SK-N-MC (cell line): ENCODE data around the gene AOPEP.

Experiments
- EZH2 ChIP-seq: fragments of 200-600 bp; sonication (generic); IDR thresholded peaks from one replicate; pipeline ENCODE4 v1.6.1; 2017; ENCODE audit warnings: antibody characterized with exemption
- FOXP2 ChIP-seq: optimal IDR thresholded peaks from 2 replicates; pipeline ENCODE3; 2011; ENCODE audit warnings: mild to moderate bottlenecking, moderate library complexity; ENCODE audit not compliant: insufficient read depth; ENCODE audit errors: extremely low read length, control extremely low read depth
- POLR2AphosphoS5 ChIP-seq: IDR thresholded peaks from 2 replicates; pipeline ENCODE4 v1.6.1; 2012; ENCODE audit warnings: mild to moderate bottlenecking, low read depth, low read length, borderline replicate concordance

GRCh38 chr9:94823710-94824109 lies 97.2 kb downstream of the AOPEP start:
- TF ChIP-seq POLR2AphosphoS5 (no peak), EZH2 (no peak), FOXP2 (no peak)
